ENCODE results near the gene SLC22A17. TPM values are rescaled to one million over a fixed set of nuclear protein-coding genes. Genes with fewer than 3 reads are reported as not detected.

SLC22A17 gene
- total RNA-seq, 1 donor from 2014 or later: 22.2 TPM

- no peak for TF ChIP-seq EZH2phosphoT487 (IDR thresholded peaks at IDR 0.05)
- TF ChIP-seq EZH2 (IDR thresholded peaks at IDR 0.05): no peak
- no peak for TF ChIP-seq CTCF (IDR thresholded peaks at IDR 0.05)
- Histone ChIP-seq H3K9me3 (ENCODE audit: low read depth) (no peaks in the 10 kb centered on the region), H3K27me3 (peaks cover 34% of the 10 kb centered on the region), H3F3A (ENCODE audit: low read depth) (peaks cover 31% of the 10 kb centered on the region), H3K9ac (no peak overlapping the region), H3K79me2 (ENCODE audit: low read depth) (no peaks in the 10 kb centered on the region), H3K36me3 (no peaks in the 10 kb centered on the region), H3K27ac (no peak overlapping the region), H3K4me1 (peaks cover 6% of the 10 kb centered on the region), H2AFZ (replicated peaks) (no peak overlapping the region), H3K4me3 (peak overlapping the region; percentile 96), H4K20me1 (ENCODE audit: low read depth) (no peaks in the 10 kb centered on the region), H3K4me2 (peak overlapping the region; percentile 79)
- Mint-ChIP-seq H3K4me1 (peaks cover 36% of the 10 kb centered on the region), H3K36me3 (peaks cover 7% of the 10 kb centered on the region), H3K9me3 (peaks cover 2% of the 10 kb centered on the region), H3K27ac (peak overlapping the region; percentile 76), H3K27me3 (ENCODE audit: insufficient read depth, low read depth) (peaks cover 9% of the 10 kb centered on the region), H3K4me3 (peak overlapping the region; percentile 91)
- DNase-seq (ENCODE audit: low spot score): no peak
Observed at GRCh38 chr14:23299986-23300686, 52.6 kb downstream of the SLC22A17 start.

DNA sequence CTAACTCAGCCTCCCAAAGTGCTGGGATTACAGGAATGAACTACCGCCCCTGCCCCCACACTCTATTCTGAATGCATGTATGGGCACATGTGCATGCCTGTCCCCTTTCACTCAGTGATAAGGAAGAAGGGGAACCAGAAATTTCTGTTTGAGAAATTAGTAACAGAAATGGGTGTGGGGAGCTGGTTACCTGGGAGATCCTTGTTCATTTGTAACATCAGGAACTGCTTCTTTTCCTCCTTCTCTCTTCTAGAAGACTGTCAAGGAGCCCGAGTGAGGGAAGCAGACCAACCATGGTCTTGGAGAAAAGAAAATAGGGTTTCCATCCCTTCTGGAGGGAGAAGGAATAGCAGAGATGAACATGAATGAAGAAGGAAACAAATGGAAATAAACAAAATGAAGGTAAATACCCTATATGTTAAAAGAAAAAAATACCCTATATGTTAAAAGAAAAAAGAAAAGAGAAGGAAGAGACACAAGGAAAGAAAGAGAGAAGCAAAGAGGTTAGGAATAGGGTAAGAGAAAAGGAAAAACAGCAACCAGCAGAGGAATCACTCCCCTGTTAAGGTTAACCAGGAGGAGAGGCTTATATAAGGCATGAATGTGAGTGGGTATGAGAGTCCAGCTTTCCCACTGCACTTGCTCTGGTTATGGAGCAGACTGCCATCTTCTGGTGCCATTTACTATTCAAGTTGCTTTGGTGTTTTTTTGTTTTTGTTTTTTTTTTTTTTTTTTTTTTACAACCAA is 53.3 kb downstream of the SLC22A17 start:
- H3K4me2 ChIP-seq: no peak overlapping the region
- no peak for TF ChIP-seq EZH2 (IDR thresholded peaks at IDR 0.05)
- TF ChIP-seq EZH2phosphoT487 (IDR thresholded peaks at IDR 0.05): no peak
- TF ChIP-seq CTCF (IDR thresholded peaks at IDR 0.05): peak; percentile 38
- Mint-ChIP-seq H3K9me3 (peaks cover 2% of the 10 kb centered on the region), H3K27ac (no peak overlapping the region), H3K4me1 (peaks cover 37% of the 10 kb centered on the region), H3K27me3 (ENCODE audit: insufficient read depth, low read depth) (peaks cover 11% of the 10 kb centered on the region), H3K4me3 (peak overlapping the region; percentile 31), H3K36me3 (peaks cover 7% of the 10 kb centered on the region)
- no peak overlapping the region for H3K9ac ChIP-seq
- peaks cover 36% of the 10 kb centered on the region for H3F3A ChIP-seq (ENCODE audit: low read depth)
- H3K27ac ChIP-seq: no peak overlapping the region
- no peaks in the 10 kb centered on the region for H4K20me1 ChIP-seq (ENCODE audit: low read depth)
- no peaks in the 10 kb centered on the region for H3K36me3 ChIP-seq
- H3K79me2 ChIP-seq (ENCODE audit: low read depth): no peaks in the 10 kb centered on the region
- H3K4me3 ChIP-seq: no peak overlapping the region
- H3K27me3 ChIP-seq: peaks cover 36% of the 10 kb centered on the region
- H3K9me3 ChIP-seq (ENCODE audit: low read depth): no peaks in the 10 kb centered on the region
- peaks cover 7% of the 10 kb centered on the region for H3K4me1 ChIP-seq
- DNase-seq (ENCODE audit: low spot score): no peak
- no peak overlapping the region for H2AFZ ChIP-seq (replicated peaks)

- H3K4me1 Mint-ChIP-seq: peaks cover 42% of the 10 kb centered on the region
- Histone ChIP-seq H2AFZ (replicated peaks) (no peak overlapping the region), H3K79me2 (ENCODE audit: low read depth) (no peaks in the 10 kb centered on the region), H3K4me3 (no peak overlapping the region), H3K4me1 (peaks cover 12% of the 10 kb centered on the region), H3K4me2 (no peak overlapping the region), H3K27ac (no peak overlapping the region), H3K36me3 (no peaks in the 10 kb centered on the region), H4K20me1 (ENCODE audit: low read depth) (no peaks in the 10 kb centered on the region), H3K27me3 (peaks cover 38% of the 10 kb centered on the region), H3K9ac (no peak overlapping the region), H3F3A (ENCODE audit: low read depth) (peaks cover 47% of the 10 kb centered on the region), H3K9me3 (ENCODE audit: low read depth) (no peaks in the 10 kb centered on the region)
- no peak for DNase-seq (ENCODE audit: low spot score)
- H3K27ac Mint-ChIP-seq: no peak overlapping the region
- H3K36me3 Mint-ChIP-seq: peaks cover 7% of the 10 kb centered on the region
- peak overlapping the region; percentile 52 for H3K4me3 Mint-ChIP-seq
- H3K9me3 Mint-ChIP-seq: peaks cover 2% of the 10 kb centered on the region
- TF ChIP-seq EZH2phosphoT487 (IDR thresholded peaks at IDR 0.05) (no peak), CTCF (IDR thresholded peaks at IDR 0.05) (no peak), EZH2 (IDR thresholded peaks at IDR 0.05) (no peak)
- H3K27me3 Mint-ChIP-seq (ENCODE audit: insufficient read depth, low read depth): peaks cover 11% of the 10 kb centered on the region
Observed at GRCh38 chr14:23297611-23298277, 54.9 kb downstream of the SLC22A17 start.
